Measurements from ENCODE around the gene ANKRD13C.

The ANKRD13C gene

DNA sequence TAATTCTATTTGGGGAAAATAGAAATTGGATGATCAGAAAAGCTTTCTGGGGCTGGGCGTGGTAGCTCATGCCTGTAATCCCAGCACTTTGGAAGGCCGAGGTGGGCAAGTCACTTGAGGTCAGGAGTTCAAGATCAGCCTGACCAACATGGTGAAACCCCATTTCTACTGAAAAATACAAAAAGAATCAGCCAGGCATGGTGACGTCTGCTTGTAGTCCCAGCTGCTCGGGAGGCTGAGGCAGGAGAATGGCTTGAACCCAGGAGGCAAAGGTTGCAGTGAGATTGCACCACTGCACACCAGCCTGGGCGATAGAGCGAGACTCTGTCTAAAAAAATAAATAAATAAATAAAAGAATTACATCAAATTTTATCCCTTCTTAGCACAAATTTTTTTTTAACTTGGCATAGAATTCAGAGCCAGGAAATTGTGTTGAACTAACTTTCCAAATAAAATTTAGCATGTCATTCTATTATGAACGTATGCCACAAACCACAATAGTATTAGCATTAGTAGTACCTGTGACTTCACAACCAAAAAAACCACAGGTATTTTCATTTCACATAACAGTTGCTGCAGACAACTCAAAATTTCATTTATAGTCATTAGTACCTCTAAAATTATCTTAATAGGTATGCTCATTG is 4.5 kb upstream of the ANKRD13C start (continued):
- TF ChIP-seq, protein P1, sequence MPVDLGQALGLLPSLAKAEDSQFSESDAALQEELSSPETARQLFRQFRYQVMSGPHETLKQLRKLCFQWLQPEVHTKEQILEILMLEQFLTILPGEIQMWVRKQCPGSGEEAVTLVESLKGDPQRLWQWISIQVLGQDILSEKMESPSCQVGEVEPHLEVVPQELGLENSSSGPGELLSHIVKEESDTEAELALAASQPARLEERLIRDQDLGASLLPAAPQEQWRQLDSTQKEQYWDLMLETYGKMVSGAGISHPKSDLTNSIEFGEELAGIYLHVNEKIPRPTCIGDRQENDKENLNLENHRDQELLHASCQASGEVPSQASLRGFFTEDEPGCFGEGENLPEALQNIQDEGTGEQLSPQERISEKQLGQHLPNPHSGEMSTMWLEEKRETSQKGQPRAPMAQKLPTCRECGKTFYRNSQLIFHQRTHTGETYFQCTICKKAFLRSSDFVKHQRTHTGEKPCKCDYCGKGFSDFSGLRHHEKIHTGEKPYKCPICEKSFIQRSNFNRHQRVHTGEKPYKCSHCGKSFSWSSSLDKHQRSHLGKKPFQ (tag by site-specific recombination; IDR thresholded peaks at IDR 0.05), result no peak

DNA sequence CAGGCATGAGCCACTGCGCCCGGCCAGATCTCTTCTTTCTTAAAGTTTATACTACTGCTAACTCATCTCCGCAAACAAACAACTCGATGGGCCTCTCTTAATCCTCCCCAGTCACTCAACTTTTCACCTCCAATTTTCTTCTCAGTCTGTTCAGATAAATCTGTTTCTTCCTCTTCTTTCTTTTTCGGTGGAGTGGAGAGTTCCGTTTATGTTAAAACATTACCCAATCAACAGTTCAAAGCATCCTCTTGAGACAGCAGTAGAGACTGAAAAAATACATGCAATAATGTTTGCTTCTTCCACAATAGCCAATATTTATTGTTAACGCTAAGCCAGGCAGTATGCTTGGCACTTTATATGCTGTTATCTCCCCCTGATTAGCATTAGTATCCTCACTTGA is 1.4 kb upstream of the ANKRD13C start:
- TF ChIP-seq ZNF48 (tag by site-specific recombination; IDR thresholded peaks at IDR 0.05) (no peak), ZSCAN4 (tag by site-specific recombination; IDR thresholded peaks at IDR 0.05) (no peak), KLF17 (tag by site-specific recombination; IDR thresholded peaks at IDR 0.05) (no peak), ZNF777 (tag by site-specific recombination; IDR thresholded peaks at IDR 0.05; ENCODE audit: borderline replicate concordance) (no peak), PRDM1 (tag by site-specific recombination; IDR thresholded peaks at IDR 0.05) (no peak), ZNF768 (tag by site-specific recombination; IDR thresholded peaks at IDR 0.05) (no peak), ZNF221 (tag by site-specific recombination; IDR thresholded peaks at IDR 0.05; ENCODE audit: borderline replicate concordance) (no peak)
- Histone ChIP-seq H3K4me3 (ENCODE audit: low read depth, low read length) (no peak overlapping the region), H3K27ac (ENCODE audit: extremely low read depth, low read depth, low read length) (no peak overlapping the region), H3K36me3 (ENCODE audit: control insufficient read depth in 2 of 2, insufficient read depth in 1 of 2, low read length in 2 of 2) (peaks cover 0 to 2% of the 10 kb centered on the region in 2 experiments; a peak in 2 of 3 replicates), H3K9me3 (ENCODE audit: control insufficient read depth, insufficient read depth, low read depth, low read length) (no peaks in the 10 kb centered on the region), H3K4me1 (ENCODE audit: control insufficient read depth, insufficient read depth, low read length) (no peaks in the 10 kb centered on the region; the same call in 1 of the 2 replicates)
- POLR2A ChIA-PET, result no interaction called here
- CTCF ChIA-PET, result no interaction called here

GRCh38 chr1:70355111-70355407 is 537 bp upstream of the ANKRD13C start:
- Histone ChIP-seq H3K36me3 (ENCODE audit: control insufficient read depth in 2 of 2, insufficient read depth in 1 of 2, low read length in 2 of 2) (peaks cover 0 to 6% of the 10 kb centered on the region in 2 experiments; a peak in 2 of 3 replicates), H3K9me3 (ENCODE audit: control insufficient read depth, insufficient read depth, low read depth, low read length) (no peaks in the 10 kb centered on the region), H3K27ac (ENCODE audit: extremely low read depth, low read depth, low read length) (peak overlapping the region; percentile 81; the same call in 1 of the 2 replicates), H3K4me1 (ENCODE audit: control insufficient read depth, insufficient read depth, low read length) (no peaks in the 10 kb centered on the region; the same call in 1 of the 2 replicates), H3K4me3 (ENCODE audit: low read depth, low read length) (peak overlapping the region; percentile 76)
- CTCF ChIA-PET, result interaction anchor here (0.9 kb wide), 1 partner anchor 93 kb away, joined by 3 read pairs; no protein-coding TSS in a partner anchor
- POLR2A ChIA-PET, result interaction anchor here (0.7 to 2.4 kb wide), 17 partner anchors 8 to 153 kb away, joined by 3 to 87 read pairs (median 5); partner anchors contain the start of genes CTH and SRSF11
- TF ChIP-seq, protein P2, sequence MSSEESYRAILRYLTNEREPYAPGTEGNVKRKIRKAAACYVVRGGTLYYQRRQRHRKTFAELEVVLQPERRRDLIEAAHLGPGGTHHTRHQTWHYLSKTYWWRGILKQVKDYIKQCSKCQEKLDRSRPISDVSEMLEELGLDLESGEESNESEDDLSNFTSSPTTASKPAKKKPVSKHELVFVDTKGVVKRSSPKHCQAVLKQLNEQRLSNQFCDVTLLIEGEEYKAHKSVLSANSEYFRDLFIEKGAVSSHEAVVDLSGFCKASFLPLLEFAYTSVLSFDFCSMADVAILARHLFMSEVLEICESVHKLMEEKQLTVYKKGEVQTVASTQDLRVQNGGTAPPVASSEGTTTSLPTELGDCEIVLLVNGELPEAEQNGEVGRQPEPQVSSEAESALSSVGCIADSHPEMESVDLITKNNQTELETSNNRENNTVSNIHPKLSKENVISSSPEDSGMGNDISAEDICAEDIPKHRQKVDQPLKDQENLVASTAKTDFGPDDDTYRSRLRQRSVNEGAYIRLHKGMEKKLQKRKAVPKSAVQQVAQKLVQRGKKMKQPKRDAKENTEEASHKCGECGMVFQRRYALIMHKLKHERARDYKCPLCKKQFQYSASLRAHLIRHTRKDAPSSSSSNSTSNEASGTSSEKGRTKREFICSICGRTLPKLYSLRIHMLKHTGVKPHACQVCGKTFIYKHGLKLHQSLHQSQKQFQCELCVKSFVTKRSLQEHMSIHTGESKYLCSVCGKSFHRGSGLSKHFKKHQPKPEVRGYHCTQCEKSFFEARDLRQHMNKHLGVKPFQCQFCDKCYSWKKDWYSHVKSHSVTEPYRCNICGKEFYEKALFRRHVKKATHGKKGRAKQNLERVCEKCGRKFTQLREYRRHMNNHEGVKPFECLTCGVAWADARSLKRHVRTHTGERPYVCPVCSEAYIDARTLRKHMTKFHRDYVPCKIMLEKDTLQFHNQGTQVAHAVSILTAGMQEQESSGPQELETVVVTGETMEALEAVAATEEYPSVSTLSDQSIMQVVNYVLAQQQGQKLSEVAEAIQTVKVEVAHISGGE (tag by site-specific recombination; conservative IDR thresholded peaks at IDR 0.05; ENCODE audit: low read depth), result 0 out of 2 replicates have a peak, but pooled peaks have one; percentile 0
- TF ChIP-seq ZNF140 (tag by site-specific recombination; IDR thresholded peaks at IDR 0.05) (no peak), ZNF10 (tag by site-specific recombination; IDR thresholded peaks at IDR 0.05) (no peak), GLIS1 (tag by site-specific recombination; IDR thresholded peaks at IDR 0.05) (no peak), ZNF843 (tag by site-specific recombination; IDR thresholded peaks at IDR 0.05) (no peak), ZNF223 (tag by site-specific recombination; IDR thresholded peaks at IDR 0.05) (no peak), ZNF169 (tag by site-specific recombination; IDR thresholded peaks at IDR 0.05) (no peak), MZF1 (tag by site-specific recombination; IDR thresholded peaks at IDR 0.05; ENCODE audit: borderline replicate concordance) (no peak), SP3 (tag by site-specific recombination; IDR thresholded peaks at IDR 0.05) (no peak), ZSCAN30 (tag by site-specific recombination; IDR thresholded peaks at IDR 0.05) (0 out of 2 replicates have a peak, but pooled peaks have one; percentile 9), ZNF610 (tag by site-specific recombination; IDR thresholded peaks at IDR 0.05; ENCODE audit: borderline replicate concordance) (no peak), ZIC2 (tag by site-specific recombination; IDR thresholded peaks at IDR 0.05) (no peak), SCRT2 (tag by site-specific recombination; IDR thresholded peaks at IDR 0.05) (no peak), ZNF398 (tag by site-specific recombination; IDR thresholded peaks at IDR 0.05) (no peak)
- TF ChIP-seq, protein P3, sequence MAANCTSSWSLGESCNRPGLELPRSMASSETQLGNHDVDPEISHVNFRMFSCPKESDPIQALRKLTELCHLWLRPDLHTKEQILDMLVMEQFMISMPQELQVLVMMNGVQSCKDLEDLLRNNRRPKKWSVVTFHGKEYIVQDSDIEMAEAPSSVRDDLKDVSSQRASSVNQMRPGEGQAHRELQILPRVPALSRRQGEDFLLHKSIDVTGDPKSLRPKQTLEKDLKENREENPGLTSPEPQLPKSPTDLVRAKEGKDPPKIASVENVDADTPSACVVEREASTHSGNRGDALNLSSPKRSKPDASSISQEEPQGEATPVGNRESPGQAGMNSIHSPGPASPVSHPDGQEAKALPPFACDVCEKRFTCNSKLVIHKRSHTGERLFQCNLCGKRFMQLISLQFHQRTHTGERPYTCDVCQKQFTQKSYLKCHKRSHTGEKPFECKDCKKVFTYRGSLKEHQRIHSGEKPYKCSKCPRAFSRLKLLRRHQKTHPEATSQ (tag by site-specific recombination; IDR thresholded peaks at IDR 0.05), result peak; percentile 91; the same call in 1 of the 2 replicates
